Right lung (tissue), 5 donors: ENCODE results near the gene METTL6. TPM values are rescaled to one million over a fixed set of nuclear protein-coding genes. Genes with fewer than 3 reads are reported as not detected.
"Not testable (repeated sequence)": the region's sequence is repeated elsewhere in the genome, so short reads cannot be mapped to it uniquely, and the experiment has no call there.

Experiments
- DNase-seq, 2 donors: peaks; one replicate each; pipeline ENCODE4 v3.0.0-alpha.2; 2013
- polyA plus RNA-seq, 5 donors: library from polyadenylated mRNA; unstranded; fragments of 120-200 nt; gene quantifications; one replicate each; pipeline versions ENCODE4 v1.2.1 to v1.2.3, GENCODE V29; 2013; ENCODE audit warnings: inconsistent platforms in 1 of 5, low replicate concordance in 1 of 5; ENCODE audit not compliant: insufficient read length in 5 of 5, insufficient read depth in 1 of 5

Gene METTL6
- polyA plus RNA-seq, 5 donors, result 24.7 to 39.6 (median 34.9) TPM

- DNase-seq, result no peak
These were observed 21.8 kb downstream of the METTL6 start for GRCh38 chr3:15405448-15406050.

- DNase-seq, result no peak
These were observed 22.6 kb downstream of the METTL6 start for GRCh38 chr3:15404767-15405166.

DNA sequence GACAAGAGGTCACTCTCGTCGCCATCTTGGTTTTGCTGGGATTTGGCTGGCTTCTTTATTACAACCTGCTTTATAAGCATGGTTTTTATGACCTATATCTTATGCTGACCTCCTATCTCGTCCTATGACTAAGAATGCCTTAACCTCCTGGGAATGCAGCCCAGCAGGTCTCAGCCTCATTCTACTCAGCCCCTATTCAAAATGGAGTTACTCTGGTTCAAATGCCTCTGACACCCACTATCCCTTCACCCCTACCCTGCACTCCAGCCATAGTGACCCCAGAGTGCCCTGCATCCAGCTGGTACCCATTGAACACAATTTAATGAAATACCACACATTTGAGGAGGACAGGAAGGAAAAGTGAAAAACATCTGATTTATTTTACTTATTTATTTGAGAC lies 23.4 kb downstream of the METTL6 start:
- DNase-seq, result no peak

DNA sequence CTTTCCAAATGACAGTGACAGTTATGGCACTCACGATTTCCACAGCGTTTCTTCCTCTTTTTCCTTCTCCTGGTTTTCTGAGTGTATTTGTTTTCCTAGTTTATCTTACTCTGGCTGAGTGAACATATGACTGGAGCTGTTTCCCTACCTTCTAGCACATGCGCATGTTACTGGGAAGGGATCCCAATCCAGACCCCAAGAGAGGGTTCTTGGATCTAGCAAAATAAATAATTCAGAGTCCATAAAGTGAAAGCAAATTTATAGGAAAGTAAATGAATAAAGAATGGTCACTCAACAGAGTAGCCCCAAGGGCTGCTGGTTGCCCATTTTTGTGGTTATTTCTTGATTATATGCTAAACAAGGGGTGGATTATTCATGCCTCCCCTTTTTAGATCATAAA lies 23.8 kb downstream of the METTL6 start:
- DNase-seq, result no peak

DNA sequence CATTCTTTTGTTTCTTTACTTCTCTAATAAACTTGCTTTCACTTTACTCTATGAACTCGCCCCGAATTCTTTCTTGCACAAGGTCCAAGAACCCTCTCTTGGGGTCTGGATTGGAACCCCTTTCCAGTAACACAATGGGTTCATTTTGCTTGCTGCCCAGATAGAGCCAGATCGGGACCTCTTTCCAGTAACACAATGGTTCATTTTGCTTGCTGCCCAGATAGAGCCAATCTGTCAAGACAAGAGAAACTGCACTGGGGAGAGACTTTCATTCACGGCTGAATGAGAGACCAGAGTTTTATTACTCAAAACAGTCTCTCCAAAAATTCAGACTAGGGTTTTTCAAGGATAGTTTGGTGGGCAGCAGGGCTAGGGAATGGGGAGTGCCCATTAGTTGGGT lies 25.4 kb downstream of the METTL6 start:
- DNase-seq, result no peak

DNA sequence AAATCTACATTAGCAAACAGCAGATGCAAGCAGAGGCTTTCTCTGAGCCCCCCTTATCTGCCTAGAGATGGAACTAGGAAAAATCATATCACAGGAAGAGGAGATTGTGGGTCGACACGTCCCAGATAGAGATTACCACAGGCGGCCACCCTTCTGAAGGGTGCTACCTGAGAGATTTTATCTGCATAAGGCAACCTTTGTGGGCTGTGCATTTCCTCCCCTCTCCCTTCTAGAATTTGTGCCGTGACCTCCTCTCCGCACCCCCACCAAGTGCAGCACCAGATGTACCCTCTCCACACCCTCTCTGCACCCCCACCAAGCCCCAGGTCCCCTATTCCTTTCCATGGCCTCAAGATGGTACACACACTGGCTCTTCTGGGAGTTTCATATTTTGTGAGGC lies 27.4 kb downstream of the METTL6 start:
- no peak for DNase-seq

DNA sequence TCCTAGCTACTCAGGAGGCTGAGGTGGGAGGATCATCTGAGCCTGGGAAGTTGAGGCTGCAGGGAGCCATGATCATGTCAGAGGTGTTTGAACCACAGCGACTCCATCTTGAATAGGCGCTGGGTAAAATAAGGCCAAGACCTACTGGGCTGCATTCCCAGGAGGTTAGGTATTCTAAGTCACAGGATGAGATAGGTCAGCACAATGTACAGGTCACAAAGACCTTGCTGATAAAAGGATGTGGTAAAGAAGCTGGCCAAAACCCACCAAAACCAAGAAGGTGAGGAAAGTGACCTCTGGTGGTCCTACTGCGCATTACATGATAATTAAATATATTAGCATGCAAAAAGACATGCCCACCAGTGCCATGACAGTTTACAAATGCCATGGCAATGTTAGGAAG lies 28.6 kb downstream of the METTL6 start:
- DNase-seq, result not testable (repeated sequence)

DNA sequence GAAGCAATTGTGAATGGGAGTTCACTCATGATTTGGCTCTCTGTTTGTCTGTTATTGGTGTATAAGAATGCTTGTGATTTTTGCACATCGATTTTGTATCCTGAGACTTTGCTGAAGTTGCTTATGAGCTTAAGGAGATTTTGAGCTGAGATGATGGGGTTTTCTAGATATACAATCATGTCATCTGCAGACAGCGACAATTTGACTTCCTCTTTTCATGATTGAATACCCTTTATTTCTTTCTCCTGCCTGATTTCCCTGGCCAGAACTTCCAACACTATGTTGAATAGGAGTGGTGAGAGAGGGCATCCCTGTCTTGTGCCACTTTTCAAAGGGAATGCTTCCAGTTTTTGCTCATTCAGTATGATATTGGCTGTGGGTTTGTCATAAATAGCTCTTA lies 34.1 kb downstream of the METTL6 start:
- not testable (repeated sequence) for DNase-seq

DNA sequence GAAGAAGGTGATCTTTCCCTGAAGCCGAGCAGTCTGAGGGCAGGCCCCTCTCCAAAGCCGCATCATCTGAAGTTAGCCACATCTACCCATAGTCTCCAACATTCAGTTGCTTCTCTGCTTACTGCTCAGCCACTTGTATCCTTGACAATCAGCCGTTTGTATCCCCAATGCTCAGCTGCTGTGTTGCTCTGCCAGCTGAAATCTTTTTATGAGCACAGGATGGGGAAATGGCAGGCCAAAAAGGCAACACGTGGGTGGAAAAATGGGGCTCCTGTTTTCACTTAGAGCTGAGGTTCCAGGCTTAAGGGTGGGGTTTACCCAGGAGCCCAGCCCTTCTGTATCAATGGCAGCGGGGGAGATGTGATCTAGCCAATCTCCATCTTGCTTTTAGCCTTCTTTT lies 36.3 kb downstream of the METTL6 start:
- no peak for DNase-seq

DNA sequence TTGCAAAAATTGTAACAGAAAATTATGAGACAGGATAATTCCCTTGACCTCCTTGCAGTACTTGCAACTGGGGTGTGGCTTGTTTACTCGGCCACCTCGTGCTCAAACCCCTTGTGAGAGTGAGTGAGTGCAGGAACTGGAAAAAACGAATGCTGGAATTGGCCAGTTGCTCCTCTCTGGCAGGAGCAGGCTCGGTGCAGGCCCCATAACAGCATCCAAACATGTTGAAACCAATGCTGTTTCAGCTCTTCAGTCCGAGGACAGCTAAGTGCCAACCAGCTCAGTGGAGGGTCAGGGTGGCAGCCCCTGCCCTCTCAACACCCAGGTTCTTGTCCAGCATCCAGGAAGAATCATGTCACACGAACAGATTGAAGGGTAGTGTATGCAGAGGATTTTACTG lies 36.9 kb downstream of the METTL6 start:
- no peak for DNase-seq

DNA sequence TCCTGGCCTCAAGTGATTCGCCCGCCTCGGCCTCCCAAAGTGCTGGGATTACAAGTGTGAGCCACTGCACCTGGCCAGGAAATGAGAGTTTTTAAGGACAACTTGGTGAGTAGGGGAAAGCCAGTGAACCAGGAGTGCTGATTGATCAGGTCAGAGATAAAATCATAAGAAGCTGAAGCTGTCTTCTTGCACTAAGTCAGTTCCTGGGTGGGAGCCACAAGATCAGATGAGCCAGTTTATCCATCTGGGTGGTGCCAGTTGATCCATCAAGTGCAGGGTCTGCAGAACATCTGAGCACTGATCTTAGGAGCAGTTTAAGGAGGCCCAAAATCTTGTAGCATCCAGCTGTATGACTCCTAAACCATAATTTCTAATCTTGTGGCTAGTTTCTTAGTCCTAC lies 39.0 kb downstream of the METTL6 start:
- not testable (repeated sequence) for DNase-seq

DNA sequence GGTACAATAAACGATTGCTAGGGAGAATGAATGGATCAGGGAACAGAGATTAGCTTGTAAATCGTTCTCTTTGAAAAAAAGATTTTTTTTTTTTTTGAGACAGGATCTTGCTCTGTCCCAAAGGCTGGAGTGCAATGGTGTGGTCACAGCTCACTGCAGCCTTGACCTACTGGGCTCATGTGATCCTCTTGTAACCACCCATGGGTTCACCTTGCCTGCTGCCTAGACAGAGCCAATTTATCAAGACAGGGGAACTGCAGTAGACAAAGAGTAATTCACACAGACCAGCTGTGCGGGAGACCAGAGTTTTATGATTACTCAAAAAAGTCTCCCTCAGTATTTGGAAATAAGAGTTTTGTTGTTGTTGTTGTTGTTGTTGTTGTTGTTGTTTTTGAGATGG lies 39.6 kb downstream of the METTL6 start:
- DNase-seq, result no peak

DNA sequence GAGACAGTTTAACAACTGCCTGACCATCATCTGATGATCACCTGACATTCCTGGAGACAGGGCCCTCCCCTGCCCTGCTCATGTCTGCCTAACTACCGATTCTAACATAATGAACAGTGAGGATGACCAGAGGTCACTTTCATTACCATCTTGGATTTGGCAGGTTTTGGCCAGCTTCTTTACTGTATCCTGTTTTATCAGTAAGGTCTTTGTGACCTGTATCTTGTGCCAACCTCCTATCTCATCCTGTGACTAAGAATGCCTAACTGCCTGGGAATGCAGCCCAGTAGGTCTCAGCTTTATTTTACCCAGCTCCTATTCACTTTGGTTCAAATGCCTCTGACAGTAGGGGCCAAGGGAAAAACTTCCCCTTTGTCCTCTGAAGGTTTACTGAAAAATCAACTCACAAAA lies 40.2 kb downstream of the METTL6 start:
- DNase-seq, result no peak

- DNase-seq, result not testable (repeated sequence)
These were observed 40.7 kb downstream of the METTL6 start for GRCh38 chr3:15386654-15386955.

- DNase-seq, result no peak
These were observed 41.3 kb downstream of the METTL6 start for GRCh38 chr3:15385901-15386653.

DNA sequence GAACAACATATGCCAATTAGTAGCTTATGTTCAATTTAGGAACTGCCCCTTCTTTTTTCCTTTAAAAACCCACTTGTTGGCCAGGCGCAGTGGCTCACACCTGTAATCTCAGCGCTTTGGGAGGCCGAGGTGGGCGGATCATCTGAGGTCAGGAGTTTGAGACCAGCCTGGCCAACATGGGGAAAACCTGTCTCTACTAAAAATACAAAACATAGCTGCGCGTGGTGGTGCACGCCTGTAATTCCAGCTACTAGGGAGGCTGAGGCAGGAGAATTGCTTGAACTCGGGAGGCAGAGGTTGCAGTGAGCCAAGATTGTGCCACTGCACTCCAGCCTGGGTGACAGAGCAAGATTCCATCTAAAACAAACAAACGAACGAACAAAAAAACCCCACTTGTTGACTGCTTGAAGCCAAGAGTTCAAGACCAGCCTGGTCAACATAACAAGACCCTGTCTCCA lies 42.1 kb downstream of the METTL6 start:
- not testable (repeated sequence) for DNase-seq

DNA sequence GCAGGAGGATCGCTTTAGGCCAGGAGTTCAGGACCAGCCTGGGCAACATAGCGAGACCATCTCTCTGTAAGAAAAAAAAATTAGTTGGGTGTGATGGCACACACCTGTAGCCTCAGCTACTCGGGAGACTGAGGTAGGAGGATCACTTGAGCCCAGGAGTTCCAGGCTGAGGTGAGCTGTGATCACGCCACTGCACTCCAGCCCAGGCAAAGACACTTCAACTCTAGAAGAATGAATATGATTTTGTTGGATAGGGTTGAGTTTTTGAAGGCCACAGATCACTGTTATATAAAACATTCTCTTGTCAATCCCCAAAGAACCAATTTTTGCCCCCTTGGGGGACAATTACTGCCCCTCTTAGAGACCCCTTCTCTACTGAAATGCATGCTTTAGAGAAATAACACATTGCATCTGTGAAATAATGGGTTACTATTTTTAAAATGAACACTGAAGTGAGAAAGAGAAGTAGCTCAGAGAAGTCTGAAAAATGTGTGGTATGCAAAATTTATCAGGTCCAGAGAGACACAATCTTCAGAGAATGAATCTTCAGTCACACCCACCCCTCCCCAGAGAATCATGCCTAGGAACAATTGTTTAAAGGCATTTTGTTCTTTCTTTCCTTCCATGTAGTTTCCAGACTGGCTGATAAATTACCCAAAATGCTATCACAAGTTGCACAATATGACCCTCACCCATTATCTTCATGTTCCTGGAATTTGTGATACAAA lies 42.7 kb downstream of the METTL6 start:
- DNase-seq, result no peak

DNA sequence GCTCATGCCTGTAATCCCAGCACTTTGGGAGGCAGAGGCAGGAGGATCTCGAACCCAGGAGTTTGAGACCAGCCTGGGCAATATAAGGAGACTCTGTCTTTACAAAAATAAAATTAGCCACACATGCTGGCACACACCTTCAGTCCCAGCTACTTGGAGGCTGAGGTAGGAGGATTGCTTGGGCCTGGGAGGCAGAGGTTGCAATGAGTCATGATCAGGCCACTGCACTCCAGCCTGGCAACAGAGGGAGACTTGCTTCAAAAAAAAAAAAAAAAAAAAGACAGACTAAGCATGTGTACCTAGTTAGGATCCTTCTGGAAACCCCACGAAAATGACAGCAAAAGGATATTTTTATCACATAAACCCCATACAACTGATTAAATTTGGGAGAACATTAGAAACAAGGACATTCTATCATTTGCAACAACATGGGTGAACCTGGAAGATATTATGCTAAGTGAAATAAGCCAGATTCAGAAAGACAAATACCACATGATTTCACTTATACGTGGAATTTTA lies 44.9 kb downstream of the METTL6 start:
- no peak for DNase-seq

DNA sequence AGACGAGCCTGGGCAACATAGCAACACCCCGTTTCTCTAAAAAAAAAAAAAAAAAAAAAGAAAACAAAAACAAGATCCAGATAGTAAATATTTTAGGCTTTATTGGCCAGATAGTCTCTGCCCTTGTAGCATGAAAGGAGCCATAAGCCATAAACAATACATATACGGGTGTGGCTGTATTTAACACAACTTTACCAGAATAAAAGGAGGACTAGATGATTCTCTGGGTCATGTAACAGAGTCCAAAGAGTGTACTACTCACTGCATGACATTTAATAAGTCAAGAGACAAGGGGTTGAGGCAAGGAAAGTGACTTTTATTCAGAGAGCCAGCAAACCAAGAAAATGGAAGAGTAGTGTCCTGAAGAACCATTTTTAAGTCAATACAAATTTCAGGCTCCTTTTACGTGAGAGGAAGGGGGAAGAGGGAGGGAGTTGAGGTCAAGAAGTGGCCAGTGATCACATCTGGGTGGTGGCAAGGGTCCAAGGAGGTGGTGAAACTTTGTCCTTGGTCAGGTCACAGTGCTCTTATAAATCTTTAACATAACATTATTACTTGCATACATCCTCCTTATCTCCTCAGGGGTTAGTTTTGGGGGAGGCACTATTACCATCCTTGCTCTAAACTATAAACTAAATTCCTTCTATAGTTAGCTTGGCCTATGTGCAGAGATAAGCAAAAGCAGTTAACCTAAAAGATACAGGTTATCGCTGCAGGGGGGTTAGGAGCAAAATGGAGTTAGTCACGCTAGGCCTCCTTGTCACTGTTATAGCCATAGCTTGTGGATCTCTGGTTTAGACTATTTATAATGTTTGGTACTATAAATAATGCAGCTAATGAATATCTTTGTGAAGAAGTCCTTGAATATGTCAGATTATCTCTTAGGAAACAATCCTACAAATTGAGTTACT lies 46.1 kb downstream of the METTL6 start:
- DNase-seq, result no peak

- peak; percentile 86 to 90 for DNase-seq
These were observed 49.2 kb downstream of the METTL6 start for GRCh38 chr3:15377961-15378791.
